SU-DHL-6 (cell line): Measurements from ENCODE around the gene BAX.

Experiments
- EZH2phosphoT487 ChIP-seq: fragments of 200-600 bp; sonication (generic), shearing (Covaris generic); conservative IDR thresholded peaks from 2 replicates; pipeline ENCODE4 v1.6.1; 2018; ENCODE audit warnings: mild to moderate bottlenecking, antibody characterized with exemption, low read length, moderate library complexity, mixed read lengths
- TF ChIP-seq, protein P1 (sequence below): fragments of 200-600 bp; sonication (generic); IDR thresholded peaks from one replicate; pipeline ENCODE4 v1.5.1; 2017; ENCODE audit warnings: antibody characterized with exemption, mild to moderate bottlenecking, low read length, moderate library complexity; ENCODE audit not compliant: insufficient read depth, poor library complexity, severe bottlenecking

- TF ChIP-seq, protein P1, sequence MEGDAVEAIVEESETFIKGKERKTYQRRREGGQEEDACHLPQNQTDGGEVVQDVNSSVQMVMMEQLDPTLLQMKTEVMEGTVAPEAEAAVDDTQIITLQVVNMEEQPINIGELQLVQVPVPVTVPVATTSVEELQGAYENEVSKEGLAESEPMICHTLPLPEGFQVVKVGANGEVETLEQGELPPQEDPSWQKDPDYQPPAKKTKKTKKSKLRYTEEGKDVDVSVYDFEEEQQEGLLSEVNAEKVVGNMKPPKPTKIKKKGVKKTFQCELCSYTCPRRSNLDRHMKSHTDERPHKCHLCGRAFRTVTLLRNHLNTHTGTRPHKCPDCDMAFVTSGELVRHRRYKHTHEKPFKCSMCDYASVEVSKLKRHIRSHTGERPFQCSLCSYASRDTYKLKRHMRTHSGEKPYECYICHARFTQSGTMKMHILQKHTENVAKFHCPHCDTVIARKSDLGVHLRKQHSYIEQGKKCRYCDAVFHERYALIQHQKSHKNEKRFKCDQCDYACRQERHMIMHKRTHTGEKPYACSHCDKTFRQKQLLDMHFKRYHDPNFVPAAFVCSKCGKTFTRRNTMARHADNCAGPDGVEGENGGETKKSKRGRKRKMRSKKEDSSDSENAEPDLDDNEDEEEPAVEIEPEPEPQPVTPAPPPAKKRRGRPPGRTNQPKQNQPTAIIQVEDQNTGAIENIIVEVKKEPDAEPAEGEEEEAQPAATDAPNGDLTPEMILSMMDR, result no peak
- no peak for TF ChIP-seq EZH2phosphoT487
These were observed 34.2 kb downstream of the BAX start for GRCh38 chr19:48988860-48989259.
